GM12891 (cell line): ENCODE measurements around the gene NEB.
"Not testable (repeated sequence)": the region's sequence is repeated elsewhere in the genome, so short reads cannot be mapped to it uniquely, and the experiment has no call there.

ENCODE experiments used
- DNase-seq: peaks from one replicate; pipeline ENCODE4 v3.0.0; 2011; ENCODE audit warnings: low spot score; ENCODE audit not compliant: insufficient read length
- FAIRE-seq: peaks from 2 replicates; lab custom pipeline; 2011; peaks lifted over from hg19 to GRCh38; lab: Jason Lieb, UNC
- PAX5 ChIP-seq: IDR thresholded peaks from 2 replicates; pipeline ENCODE4 v1.6.1; 2011; ENCODE audit warnings: low read length, moderate library complexity, mild to moderate bottlenecking; ENCODE audit not compliant: insufficient read depth, severe bottlenecking
- POLR2A ChIP-seq: IDR thresholded peaks from 2 replicates; pipeline ENCODE4 v1.6.1; 2011; ENCODE audit warnings: low read depth, low read length, control low read depth
- POLR2AphosphoS5 ChIP-seq: IDR thresholded peaks from 2 replicates; pipeline ENCODE4 v1.6.1; 2011; ENCODE audit warnings: low read depth, low read length, control low read depth
- POU2F2 ChIP-seq: IDR thresholded peaks from 2 replicates; pipeline ENCODE4 v1.6.1; 2011; ENCODE audit warnings: low read depth, mild to moderate bottlenecking, control low read depth, low read length, moderate library complexity
- SPI1 ChIP-seq: IDR thresholded peaks from 2 replicates; pipeline ENCODE4 v1.6.1; 2011; ENCODE audit warnings: low read depth, low read length, control low read depth
- TAF1 ChIP-seq: IDR thresholded peaks from 2 replicates; pipeline ENCODE4 v1.6.1; 2011; ENCODE audit warnings: low read depth, low read length, control low read depth

NEB gene

GRCh38 chr2:151614606-151615306 is 119.5 kb downstream of the NEB start:
- no peak for FAIRE-seq
- no peak for TF ChIP-seq TAF1
- TF ChIP-seq POLR2A: no peak
- TF ChIP-seq PAX5: no peak
- TF ChIP-seq POU2F2: no peak
- no peak for TF ChIP-seq SPI1

GRCh38 chr2:151614159-151614558 is 120.1 kb downstream of the NEB start:
- no peak for FAIRE-seq

More at GRCh38 chr2:151614606-151615306, 119.5 kb downstream of the NEB start:
- no peak for DNase-seq

GRCh38 chr2:151611351-151611750 is 122.9 kb downstream of the NEB start:
- no peak for FAIRE-seq
- no peak for TF ChIP-seq POU2F2
- TF ChIP-seq POLR2AphosphoS5: no peak
- no peak for TF ChIP-seq SPI1
- no peak for TF ChIP-seq PAX5
- TF ChIP-seq POLR2A: no peak
- no peak for TF ChIP-seq TAF1
- DNase-seq: no peak

More at GRCh38 chr2:151614159-151614558, 120.1 kb downstream of the NEB start:
- no peak for DNase-seq
- no peak for TF ChIP-seq POU2F2
- TF ChIP-seq POLR2AphosphoS5: no peak
- no peak for TF ChIP-seq PAX5
- TF ChIP-seq TAF1: no peak
- no peak for TF ChIP-seq SPI1
- TF ChIP-seq POLR2A: no peak

GRCh38 chr2:151610310-151610709 is 124.0 kb downstream of the NEB start:
- DNase-seq (no peak), FAIRE-seq (no peak)

GRCh38 chr2:151609705-151610104 is 124.6 kb downstream of the NEB start:
- DNase-seq (no peak), FAIRE-seq (no peak)
- no peak for TF ChIP-seq POU2F2

More at GRCh38 chr2:151610310-151610709, 124.0 kb downstream of the NEB start:
- TF ChIP-seq TAF1 (no peak), PAX5 (no peak), POLR2A (no peak), POU2F2 (no peak), POLR2AphosphoS5 (no peak), SPI1 (no peak)

- not testable (repeated sequence) for DNase-seq, FAIRE-seq
These were observed 126.5 kb downstream of the NEB start for GRCh38 chr2:151607459-151608424.

GRCh38 chr2:151603530-151603929 is 130.7 kb downstream of the NEB start:
- FAIRE-seq, DNase-seq: not testable (repeated sequence)

- FAIRE-seq, DNase-seq: not testable (repeated sequence)
These were observed 131.9 kb downstream of the NEB start for GRCh38 chr2:151602402-151602801.

- DNase-seq, FAIRE-seq: not testable (repeated sequence)
These were observed 132.5 kb downstream of the NEB start for GRCh38 chr2:151601803-151602202.

GRCh38 chr2:151596903-151597608 is 137.2 kb downstream of the NEB start:
- FAIRE-seq, DNase-seq: not testable (repeated sequence)

GRCh38 chr2:151591908-151592255 is 142.4 kb downstream of the NEB start:
- DNase-seq, FAIRE-seq: not testable (repeated sequence)

- not testable (repeated sequence) for FAIRE-seq, DNase-seq
These were observed 142.9 kb downstream of the NEB start for GRCh38 chr2:151591250-151591907.

GRCh38 chr2:151581300-151581699 is 153.0 kb downstream of the NEB start:
- not testable (repeated sequence) for FAIRE-seq

GRCh38 chr2:151580697-151581096 is 153.6 kb downstream of the NEB start:
- not testable (repeated sequence) for FAIRE-seq, DNase-seq

More at GRCh38 chr2:151581300-151581699, 153.0 kb downstream of the NEB start:
- DNase-seq: not testable (repeated sequence)
